ENCODE results near the gene KCTD14. TPM values are rescaled to one million over a fixed set of nuclear protein-coding genes. Genes with fewer than 3 reads are reported as not detected.
"Not testable (repeated sequence)": the region's sequence is repeated elsewhere in the genome, so short reads cannot be mapped to it uniquely, and the experiment has no call there.

KCTD14 gene
- total RNA-seq, 1 experiment from 2014 or later = 1.6 TPM

- Histone ChIP-seq H3K4me3 (ENCODE audit: low read length) (no peak overlapping the region), H2AFZ (ENCODE audit: low read length) (no peak overlapping the region), H3F3A (ENCODE audit: low read length, unreplicated experiment) (no peaks in the 10 kb centered on the region), H3K9me2 (replicated peaks; ENCODE audit: low read length) (no peaks in the 10 kb centered on the region), H3K27me3 (ENCODE audit: low read length) (no peaks in the 10 kb centered on the region), H3K4me2 (ENCODE audit: low read length) (no peak overlapping the region), H3K9me3 (ENCODE audit: low read length) (no peaks in the 10 kb centered on the region), H4K20me1 (ENCODE audit: low read length) (no peaks in the 10 kb centered on the region), H3K27ac (ENCODE audit: low read length) (no peak overlapping the region), H3K36me3 (ENCODE audit: low read depth, low read length) (no peaks in the 10 kb centered on the region), H3K79me2 (ENCODE audit: low read length) (no peaks in the 10 kb centered on the region), H3K9ac (ENCODE audit: low read length) (no peak overlapping the region), H3K4me1 (ENCODE audit: insufficient read depth, low read length) (peaks cover 31% of the 10 kb centered on the region)
- ATAC-seq = no peak
- no peak for DNase-seq
- no TSS peak for BruUV-seq (replicated peaks)
- no peak for TF ChIP-seq EZH2 (IDR thresholded peaks at IDR 0.05; ENCODE audit: low read length, unreplicated experiment)
- TF ChIP-seq CTCF (conservative IDR thresholded peaks at IDR 0.05; ENCODE audit: low read depth, low read length) = no peak
- TF ChIP-seq EZH2phosphoT487 (IDR thresholded peaks at IDR 0.05; ENCODE audit: borderline replicate concordance, low read length) = no peak
- intact Hi-C loops (cut with micrococcal nuclease) = no loop called here
- ChIA-PET CTCF (no interaction called here), POLR2A (ENCODE audit: unreplicated experiment) (no interaction called here)
Observed at GRCh38 chr11:78041843-78042440, 18.9 kb upstream of the KCTD14 start.

GRCh38 chr11:78041380-78041719 lies 18.3 kb upstream of the KCTD14 start:
- H3K9me3 ChIP-seq (ENCODE audit: low read length); intact Hi-C loops (cut with micrococcal nuclease); H3K79me2 ChIP-seq (ENCODE audit: low read length); H3K9me2 ChIP-seq (replicated peaks; ENCODE audit: low read length); H3K9ac ChIP-seq (ENCODE audit: low read length); H4K20me1 ChIP-seq (ENCODE audit: low read length); CTCF ChIA-PET; POLR2A ChIA-PET (ENCODE audit: unreplicated experiment); DNase-seq; H3K27ac ChIP-seq (ENCODE audit: low read length); H3K36me3 ChIP-seq (ENCODE audit: low read depth, low read length); BruUV-seq (replicated peaks); H3K27me3 ChIP-seq (ENCODE audit: low read length); H3K4me3 ChIP-seq (ENCODE audit: low read length); H3F3A ChIP-seq (ENCODE audit: low read length, unreplicated experiment); H2AFZ ChIP-seq (ENCODE audit: low read length); H3K4me2 ChIP-seq (ENCODE audit: low read length); ATAC-seq: not testable (repeated sequence)
- peaks cover 35% of the 10 kb centered on the region for H3K4me1 ChIP-seq (ENCODE audit: insufficient read depth, low read length)

GRCh38 chr11:78040691-78041379 lies 17.8 kb upstream of the KCTD14 start:
- ChIA-PET CTCF (no interaction called here), POLR2A (ENCODE audit: unreplicated experiment) (no interaction called here)
- no peaks in the 10 kb centered on the region for H3F3A ChIP-seq (ENCODE audit: low read length, unreplicated experiment)
- no peak overlapping the region for H3K4me3 ChIP-seq (ENCODE audit: low read length)
- intact Hi-C loops (cut with micrococcal nuclease) = no loop called here
- DNase-seq (peak; percentile 41), ATAC-seq (0 out of 2 replicates have a peak, but pooled peaks have one; percentile 16)
- H3K36me3 ChIP-seq (ENCODE audit: low read depth, low read length) = no peaks in the 10 kb centered on the region
- H3K4me1 ChIP-seq (ENCODE audit: insufficient read depth, low read length) = peaks cover 33% of the 10 kb centered on the region
- H3K27ac ChIP-seq (ENCODE audit: low read length) = no peak overlapping the region; the same call in 1 of the 2 replicates
- peak overlapping the region; percentile 67; the same call in 1 of the 2 replicates for H3K9ac ChIP-seq (ENCODE audit: low read length)
- H3K9me3 ChIP-seq (ENCODE audit: low read length) = no peaks in the 10 kb centered on the region
- no peaks in the 10 kb centered on the region for H3K79me2 ChIP-seq (ENCODE audit: low read length)
- TF ChIP-seq EZH2phosphoT487 (IDR thresholded peaks at IDR 0.05; ENCODE audit: borderline replicate concordance, low read length) = no peak
- H3K4me2 ChIP-seq (ENCODE audit: low read length) = 0 out of 2 replicates have a peak overlapping the region, but pooled peaks have one; percentile 0
- no peaks in the 10 kb centered on the region for H3K27me3 ChIP-seq (ENCODE audit: low read length)
- BruUV-seq (replicated peaks) = TSS peak; percentile 12
- H3K9me2 ChIP-seq (replicated peaks; ENCODE audit: low read length) = no peaks in the 10 kb centered on the region
- H4K20me1 ChIP-seq (ENCODE audit: low read length) = no peaks in the 10 kb centered on the region
- no peak overlapping the region for H2AFZ ChIP-seq (ENCODE audit: low read length)

All from PC-3 (cell line).